ENCODE data around the gene MTHFSD.

Gene MTHFSD

DNA sequence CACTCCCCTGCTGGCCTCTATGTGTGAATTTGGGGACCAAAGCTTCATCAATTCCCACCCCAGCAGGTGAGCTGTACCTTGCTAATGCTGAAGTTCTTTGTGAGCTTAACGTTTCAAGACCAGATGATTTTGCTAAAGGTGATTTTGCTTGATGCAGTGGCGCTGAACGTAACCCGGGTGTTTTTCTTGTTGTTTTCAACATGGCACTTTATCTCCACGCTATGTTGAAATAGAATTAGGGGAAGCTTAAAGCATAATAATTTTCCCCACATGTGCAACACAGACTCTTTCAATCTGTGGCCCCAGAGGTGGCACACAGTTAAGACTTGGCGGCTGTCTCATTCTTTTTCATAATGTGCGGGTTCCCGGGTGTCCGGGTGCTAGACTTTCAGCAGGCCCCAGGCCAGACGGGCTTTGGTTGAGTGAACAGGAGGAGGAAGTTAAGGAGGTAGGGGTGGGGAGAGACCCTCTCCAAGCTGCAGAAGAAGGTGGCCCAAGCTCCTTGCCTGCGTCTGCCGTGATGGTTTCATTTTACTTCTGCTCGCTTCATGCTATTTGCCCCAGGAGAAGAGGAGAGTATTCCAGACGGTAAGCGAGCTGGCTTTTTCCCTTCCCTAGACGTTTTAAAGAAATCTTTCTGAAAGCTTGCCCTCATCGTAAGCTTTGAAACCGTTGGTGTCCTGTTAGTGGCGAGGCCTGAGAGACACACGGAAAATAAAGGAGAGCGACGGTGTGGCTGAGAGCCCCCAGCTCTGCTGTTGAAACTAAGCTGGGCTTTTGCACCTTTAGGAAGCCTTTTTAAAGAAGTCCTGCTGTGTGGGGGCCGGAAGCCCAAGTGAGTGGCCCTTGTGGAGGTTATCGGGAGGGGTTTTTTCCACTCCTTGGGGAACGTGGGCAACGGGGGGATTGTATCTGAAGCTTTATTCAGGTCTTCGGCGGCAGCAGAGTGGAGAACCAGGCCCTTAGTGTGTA lies 15.8 kb upstream of the MTHFSD start:
- no peak for DNase-seq (ENCODE audit: low spot score)

DNA sequence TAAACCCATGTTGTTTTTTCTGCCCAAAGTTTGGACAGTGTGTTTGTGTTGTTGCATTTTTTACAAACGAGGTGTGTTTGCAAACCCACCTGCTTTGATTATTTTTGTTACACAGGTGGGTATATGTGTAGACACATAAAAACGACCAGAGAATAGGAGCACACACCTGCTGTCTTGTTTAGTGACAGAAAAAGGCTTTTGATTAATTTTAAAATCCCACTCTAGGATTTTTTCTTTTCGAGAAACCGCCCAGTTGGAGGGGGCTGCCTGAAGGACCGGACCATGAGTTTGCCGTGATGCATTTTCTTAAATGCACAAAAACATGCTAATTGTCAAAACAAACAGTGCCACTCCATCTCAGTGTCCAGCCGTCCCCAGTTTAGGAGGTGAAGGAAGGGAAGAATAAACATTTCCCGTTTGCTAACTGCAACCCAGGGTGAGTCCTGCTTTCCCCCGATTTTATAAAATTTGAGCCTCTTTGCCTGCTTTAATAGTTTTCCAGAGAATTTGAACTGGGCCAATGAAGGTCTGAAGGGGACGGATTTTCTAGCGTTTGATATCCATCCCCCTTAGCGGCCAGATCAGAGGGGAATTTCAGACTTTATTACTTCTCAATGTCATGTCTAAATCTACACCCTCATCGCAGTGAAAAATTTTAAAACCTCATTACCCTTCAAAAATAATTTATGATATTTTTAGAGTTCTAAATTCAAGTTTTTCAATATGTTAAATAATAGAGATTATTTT lies 14.8 kb upstream of the MTHFSD start:
- DNase-seq (ENCODE audit: low spot score) = no peak

DNA sequence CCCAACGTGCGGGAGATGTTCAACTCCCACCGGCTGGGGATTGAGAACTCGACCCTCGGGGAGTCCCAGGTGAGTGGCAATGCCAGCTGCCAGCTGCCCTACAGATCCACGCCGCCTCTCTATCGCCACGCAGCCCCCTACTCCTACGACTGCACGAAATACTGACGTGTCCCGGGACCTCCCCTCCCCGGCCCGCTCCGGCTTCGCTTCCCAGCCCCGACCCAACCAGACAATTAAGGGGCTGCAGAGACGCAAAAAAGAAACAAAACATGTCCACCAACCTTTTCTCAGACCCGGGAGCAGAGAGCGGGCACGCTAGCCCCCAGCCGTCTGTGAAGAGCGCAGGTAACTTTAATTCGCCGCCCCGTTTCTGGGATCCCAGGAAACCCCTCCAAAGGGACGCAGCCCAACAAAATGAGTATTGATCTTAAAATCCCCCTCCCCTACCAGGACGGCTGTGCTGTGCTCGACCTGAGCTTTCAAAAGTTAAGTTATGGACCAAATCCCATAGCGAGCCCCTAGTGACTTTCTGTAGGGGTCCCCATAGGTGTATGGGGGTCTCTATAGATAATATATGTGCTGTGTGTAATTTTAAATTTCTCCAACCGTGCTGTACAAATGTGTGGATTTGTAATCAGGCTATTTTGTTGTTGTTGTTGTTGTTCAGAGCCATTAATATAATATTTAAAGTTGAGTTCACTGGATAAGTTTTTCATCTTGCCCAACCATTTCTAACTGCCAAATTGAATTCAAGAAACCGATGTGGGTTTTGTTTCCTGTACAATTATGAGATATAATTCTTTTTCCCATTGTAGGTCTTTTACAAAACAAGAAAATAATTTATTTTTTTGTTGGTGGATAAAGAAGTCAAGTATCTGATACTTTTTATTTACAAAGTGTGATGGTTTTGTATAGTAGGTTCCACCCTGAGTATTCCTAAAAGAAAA lies 13.9 kb upstream of the MTHFSD start:
- DNase-seq (ENCODE audit: low spot score) = no peak

DNA sequence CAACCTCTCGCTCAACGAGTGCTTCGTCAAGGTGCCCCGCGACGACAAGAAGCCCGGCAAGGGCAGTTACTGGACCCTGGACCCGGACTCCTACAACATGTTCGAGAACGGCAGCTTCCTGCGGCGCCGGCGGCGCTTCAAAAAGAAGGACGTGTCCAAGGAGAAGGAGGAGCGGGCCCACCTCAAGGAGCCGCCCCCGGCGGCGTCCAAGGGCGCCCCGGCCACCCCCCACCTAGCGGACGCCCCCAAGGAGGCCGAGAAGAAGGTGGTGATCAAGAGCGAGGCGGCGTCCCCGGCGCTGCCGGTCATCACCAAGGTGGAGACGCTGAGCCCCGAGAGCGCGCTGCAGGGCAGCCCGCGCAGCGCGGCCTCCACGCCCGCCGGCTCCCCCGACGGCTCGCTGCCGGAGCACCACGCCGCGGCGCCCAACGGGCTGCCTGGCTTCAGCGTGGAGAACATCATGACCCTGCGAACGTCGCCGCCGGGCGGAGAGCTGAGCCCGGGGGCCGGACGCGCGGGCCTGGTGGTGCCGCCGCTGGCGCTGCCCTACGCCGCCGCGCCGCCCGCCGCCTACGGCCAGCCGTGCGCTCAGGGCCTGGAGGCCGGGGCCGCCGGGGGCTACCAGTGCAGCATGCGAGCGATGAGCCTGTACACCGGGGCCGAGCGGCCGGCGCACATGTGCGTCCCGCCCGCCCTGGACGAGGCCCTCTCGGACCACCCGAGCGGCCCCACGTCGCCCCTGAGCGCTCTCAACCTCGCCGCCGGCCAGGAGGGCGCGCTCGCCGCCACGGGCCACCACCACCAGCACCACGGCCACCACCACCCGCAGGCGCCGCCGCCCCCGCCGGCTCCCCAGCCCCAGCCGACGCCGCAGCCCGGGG lies 12.9 kb upstream of the MTHFSD start:
- DNase-seq (ENCODE audit: low spot score) = no peak

DNA sequence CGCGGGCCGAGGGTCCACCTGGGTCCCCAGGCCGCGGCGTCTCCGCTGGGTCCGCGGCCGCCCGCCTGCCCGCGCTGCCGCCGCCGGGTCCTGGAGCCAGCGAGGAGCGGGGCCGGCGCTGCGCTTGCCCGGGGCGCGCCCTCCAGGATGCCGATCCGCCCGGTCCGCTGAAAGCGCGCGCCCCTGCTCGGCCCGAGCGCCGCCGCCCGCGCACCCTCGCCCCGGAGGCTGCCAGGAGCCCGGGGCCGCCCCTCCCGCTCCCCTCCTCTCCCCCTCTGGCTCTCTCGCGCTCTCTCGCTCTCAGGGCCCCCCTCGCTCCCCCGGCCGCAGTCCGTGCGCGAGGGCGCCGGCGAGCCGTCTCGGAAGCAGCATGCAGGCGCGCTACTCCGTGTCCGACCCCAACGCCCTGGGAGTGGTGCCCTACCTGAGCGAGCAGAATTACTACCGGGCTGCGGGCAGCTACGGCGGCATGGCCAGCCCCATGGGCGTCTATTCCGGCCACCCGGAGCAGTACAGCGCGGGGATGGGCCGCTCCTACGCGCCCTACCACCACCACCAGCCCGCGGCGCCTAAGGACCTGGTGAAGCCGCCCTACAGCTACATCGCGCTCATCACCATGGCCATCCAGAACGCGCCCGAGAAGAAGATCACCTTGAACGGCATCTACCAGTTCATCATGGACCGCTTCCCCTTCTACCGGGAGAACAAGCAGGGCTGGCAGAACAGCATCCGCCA lies 12.1 kb upstream of the MTHFSD start:
- DNase-seq (ENCODE audit: low spot score) = peak; percentile 36

DNA sequence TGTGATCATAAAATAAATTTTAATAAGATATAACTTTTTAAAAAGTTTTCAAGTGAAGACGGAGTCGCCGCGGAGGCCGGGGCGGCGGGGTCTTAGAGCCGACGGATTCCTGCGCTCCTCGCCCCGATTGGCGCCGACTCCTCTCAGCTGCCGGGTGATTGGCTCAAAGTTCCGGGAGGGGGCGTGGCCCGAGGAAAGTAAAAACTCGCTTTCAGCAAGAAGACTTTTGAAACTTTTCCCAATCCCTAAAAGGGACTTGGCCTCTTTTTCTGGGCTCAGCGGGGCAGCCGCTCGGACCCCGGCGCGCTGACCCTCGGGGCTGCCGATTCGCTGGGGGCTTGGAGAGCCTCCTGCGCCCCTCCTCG lies 11.5 kb upstream of the MTHFSD start, which contains the start of gene FOXC2:
TSS of gene FOXC2 (plus strand) at position 229 of the 365 bp plus-strand sequence. CDS start 507 bp downstream, outside the sequence.
- DNase-seq (ENCODE audit: low spot score) = no peak

DNA sequence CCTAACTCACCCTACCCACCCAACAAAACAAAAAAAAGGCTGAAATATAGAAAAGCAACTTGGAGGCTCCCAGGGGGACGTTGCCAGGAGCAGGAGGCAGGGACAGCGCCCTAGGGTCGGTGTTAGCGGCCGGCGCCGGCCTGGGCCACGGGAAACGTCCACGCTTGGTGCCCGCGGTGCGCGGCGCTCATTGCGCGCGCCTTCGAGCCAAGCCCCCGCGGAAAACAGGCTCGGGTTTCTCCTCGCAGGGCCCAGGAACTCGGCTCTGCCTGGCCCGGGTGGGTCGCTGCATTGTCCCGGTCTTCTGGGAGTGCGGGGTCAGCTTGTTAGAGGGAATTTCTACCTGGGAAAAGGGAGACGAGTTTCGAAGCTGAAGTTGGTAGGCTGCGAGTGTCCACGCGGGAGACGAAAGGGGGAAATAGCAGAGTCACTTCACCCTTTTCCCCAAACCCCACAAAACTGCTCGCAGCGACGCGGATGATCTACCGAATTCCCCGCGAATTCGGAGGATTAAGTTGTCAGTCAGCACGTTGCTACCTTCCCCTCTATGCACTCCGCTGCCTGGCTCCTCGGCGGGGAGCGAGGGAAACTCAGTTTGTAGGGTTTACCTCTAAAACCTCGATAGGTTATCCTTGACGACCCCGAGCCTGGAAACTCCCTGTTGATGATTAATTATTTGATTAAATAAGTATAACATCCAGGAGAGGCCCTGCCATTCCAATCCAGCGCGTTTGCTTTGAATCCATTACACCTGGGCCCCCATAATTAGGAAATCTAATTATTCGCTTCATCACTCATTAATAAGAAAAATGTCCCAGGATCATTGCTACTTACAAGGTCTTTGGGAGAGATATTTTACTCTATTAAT lies 10.8 kb upstream of the MTHFSD start:
- no peak for DNase-seq (ENCODE audit: low spot score)

DNA sequence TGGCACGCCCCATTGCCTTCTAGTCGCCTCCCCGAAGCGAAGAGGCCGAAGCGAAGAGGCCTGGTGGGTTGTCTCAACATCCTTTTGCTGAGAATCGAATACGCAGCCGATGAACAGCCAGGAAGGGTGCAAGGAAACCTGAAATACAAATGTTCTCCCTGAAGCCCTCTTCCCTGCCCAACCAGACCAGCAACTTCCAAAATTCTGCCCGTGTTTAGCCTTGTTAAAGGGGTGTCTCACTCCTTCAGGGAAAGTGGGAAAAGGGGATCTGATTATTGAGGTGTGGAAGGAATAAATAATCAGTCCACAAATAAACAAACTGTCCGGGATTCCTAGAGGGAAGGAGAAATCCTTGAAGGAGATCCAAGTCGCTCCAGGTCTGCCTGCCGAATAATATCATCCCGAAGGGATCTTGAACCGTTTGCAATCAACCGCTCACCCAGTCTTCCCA lies 10.2 kb upstream of the MTHFSD start:
- DNase-seq (ENCODE audit: low spot score) = no peak

DNA sequence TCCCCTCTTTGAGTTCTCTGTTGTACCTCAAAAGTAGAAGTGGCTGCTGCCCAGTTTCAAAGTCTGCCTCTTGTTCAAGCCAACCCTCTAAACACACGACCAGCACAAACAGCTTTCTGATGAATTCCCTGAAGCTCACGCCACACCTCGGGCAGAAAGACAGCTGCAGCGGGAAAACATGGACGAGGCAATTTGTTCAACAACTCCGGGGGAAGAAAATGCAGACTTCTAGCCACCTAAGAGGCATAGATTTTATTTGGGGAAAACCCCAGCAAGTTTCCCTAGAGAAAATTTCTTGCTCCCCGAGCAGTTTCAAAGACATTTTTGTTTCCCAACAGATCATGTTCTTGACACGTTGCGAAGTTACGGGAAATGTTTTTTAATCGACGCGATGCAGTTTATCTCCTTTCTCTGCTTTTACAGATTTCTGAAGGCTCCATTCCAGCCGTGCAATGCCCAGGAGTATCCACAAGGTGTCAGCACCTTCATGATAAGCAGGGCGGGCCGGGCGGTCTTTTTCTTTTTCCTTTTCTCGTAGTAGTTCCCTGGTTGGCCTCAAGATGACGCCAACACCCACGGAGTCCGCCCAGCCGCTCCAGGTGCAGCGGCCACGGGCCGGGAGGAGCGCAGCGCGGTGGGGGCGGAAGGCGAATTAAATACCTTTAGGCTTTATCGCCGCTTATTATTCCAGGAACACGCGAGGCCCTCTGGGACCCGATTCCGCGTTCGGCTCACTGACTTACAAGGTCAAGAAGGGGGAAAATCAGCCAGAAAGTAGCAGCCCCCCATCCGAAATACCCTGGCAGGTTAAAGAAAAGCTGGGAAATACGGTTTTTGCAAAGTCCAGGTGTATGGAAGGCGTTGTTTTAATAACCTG lies 8.7 kb upstream of the MTHFSD start:
- peak; percentile 81 for DNase-seq (ENCODE audit: low spot score)

DNA sequence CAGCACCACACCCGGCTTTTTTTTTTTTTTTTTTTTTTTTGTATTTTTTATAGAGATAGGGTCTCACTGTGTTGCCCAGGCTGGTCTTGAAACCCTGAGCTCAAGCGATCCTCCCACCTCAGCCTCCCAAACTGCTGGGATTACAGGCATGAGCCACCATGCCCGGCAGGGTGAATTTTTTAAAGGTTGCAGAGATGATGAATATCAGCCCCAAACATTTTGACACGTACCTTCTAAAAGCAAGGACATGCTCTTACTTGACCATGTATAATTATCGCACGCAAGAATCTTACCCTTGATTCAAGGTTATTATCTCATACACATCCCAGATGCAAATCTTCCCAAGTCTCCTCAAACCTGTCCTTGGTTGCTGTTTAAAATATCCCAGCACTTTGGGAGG lies 7.3 kb upstream of the MTHFSD start:
- DNase-seq (ENCODE audit: low spot score) = no peak

DNA sequence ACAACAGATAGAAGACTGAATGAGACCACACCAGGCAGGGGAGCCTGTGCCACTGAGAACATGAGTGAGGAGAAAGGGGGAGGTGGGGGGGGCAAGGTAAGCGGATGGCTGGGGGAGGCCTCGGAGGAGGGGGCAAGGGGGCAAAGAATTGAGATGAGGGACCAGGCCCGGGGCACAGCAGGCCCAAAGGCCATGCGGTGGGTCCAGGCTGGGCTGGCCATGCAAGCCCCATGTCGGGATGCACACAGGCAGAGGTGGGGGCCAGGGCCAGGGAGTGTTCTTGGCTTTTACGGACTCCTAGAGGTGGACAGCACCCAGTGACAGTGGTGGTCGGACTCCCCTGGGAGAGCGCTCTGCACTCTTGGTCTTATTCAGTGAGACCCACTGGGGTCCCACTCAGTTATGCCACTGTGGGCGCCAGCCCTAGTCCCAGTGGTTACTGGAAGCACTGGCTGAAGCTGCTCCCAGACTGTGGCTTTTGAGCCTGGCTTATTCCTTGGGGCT lies 4.8 kb upstream of the MTHFSD start:
- no peak for DNase-seq (ENCODE audit: low spot score)

DNA sequence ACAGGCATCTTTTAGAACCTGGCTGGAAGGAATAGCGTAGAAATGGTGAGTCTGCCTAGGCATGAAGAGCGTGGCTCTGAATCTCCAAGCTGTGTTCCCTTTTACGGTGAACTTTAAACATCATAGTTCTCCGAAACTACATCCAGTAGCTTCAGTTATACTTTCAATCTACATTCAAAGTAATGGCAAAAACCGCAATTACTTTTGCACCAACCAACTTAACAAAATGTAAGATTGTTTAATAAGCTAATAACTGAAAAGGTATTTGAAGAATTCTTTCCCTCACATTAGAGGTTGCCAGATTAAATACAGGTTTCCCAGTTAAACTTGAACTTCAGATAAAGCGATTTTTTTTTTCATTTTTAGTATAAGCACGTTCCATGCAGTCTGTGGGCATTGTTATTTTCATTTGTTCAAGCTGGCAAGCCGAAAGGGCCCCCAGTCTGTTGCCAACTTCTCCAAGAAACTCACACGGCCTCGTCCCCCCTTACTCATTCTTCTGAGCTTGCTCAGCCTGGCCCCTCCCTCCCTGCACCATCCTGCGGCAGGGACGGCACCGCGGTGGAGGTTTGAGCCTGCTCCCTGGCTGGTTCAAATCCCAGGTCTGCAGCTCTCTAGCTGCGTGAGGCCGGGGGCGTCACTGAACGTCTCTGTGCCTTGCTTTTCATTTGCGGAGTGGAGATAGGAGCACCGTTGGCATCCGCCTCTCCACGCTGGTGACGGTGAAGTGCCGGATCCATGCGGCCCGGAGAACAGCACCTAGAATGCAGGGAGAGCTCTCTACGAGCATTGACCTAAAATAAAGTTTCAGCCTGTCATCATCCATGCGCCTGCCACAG lies 3.5 kb upstream of the MTHFSD start:
- DNase-seq (ENCODE audit: low spot score) = no peak

DNA sequence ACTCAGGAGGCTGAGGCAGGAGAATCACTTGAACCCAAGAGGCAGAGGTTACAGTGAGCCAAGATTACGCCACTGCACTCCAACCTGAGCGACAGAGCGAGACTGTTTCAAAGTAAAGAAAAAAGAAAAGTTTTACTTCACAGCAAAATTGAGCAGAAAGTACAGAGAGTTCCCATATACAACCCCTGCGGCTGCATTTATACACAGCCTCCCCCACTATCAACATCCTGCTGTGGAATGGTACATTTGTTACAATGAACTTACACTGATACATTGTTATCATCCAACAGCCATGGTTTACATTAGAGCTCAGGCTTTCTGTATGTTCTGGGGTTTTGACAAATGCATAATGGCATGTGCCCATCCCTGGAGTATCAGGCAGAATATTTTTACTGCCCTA lies 2.6 kb upstream of the MTHFSD start:
- no peak for DNase-seq (ENCODE audit: low spot score)

DNA sequence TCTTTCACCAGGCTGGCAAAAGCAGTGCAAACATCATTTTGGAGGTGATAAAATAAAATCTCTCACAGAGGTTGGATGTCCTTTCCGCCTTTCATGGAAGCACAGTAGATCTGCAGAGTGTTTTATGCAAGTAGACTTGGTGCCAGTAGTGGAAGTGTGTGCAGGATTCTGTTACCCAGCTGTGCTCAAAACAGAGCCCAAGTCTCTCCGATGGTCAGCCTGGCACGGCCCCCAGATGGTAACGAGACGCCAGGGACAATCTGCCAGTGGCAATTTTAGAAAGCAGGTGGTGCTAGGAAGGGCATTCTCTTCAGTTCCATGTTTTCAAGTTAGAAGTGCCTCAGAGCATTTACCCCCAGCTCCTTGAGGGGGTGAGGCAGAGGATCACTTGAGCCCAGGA lies 1.5 kb upstream of the MTHFSD start:
- no peak for DNase-seq (ENCODE audit: low spot score)

DNA sequence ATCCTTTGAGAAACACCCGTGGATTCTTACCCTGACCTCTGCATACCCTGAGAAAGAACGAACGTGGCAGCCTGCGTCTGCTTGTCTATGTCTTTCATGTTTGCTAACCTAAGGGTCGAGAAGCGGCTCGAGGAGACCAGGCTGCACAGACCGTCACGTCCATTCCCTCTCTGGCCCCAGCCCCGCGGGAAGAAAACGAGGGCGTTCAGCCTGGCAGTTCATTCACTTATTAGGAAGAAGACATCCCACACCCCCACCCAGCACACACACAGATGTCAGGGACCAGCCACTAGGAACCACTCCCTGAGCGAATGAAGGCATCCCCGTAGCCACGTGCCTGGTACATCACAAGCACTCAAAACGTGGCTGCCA lies 655 bp upstream of the MTHFSD start:
- no peak for DNase-seq (ENCODE audit: low spot score)

DNA sequence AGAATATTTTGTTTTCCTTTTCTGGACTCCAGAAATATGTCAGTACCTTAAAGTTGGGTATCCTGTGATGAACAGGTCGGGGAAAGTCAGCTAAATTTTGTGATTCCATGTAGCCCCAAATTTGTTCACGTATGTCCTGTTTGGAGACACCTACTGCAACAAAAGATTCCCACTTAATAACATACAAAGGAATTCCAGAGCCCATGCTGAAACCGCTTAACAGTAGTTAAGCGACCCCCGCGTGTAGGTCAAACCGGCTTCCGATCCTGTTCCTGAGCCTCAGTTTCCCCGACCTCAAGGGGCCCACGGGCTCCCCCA lies 477 bp downstream of the MTHFSD start:
- no peak for DNase-seq (ENCODE audit: low spot score)

DNA sequence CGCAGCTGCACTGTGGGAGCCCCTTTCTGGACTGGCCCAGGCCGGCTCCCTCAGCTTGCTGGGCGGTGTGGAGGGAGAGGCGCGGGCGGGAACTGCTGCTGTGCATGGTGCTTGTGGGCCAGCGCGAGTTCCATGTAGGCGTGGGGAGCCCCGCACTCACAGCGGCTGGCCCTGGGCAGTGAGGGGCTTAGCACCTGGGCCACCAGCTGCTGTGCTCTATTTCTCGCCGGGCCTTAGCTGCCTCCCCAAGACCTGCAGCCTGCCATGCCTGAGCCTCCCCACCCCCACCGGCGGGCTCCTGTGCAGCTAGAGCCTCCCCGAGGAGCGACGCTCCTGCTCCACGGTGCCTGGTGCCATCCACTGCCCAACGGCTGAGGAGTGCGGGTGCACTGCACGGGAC lies 1.7 kb downstream of the MTHFSD start:
- DNase-seq (ENCODE audit: low spot score) = no peak

All from SW480 (cell line).